ENCODE results near the gene MYRF. TPM values are rescaled to one million over a fixed set of nuclear protein-coding genes. Genes with fewer than 3 reads are reported as not detected.

MYRF gene
- total and polyA plus RNA-seq, 2 donors (not counting 3 experiments of a cell fraction or from before 2014, with no cell fraction given), result 0.82 to 0.98 TPM

- Histone ChIP-seq H3K27me3 (ENCODE audit: control insufficient read depth in 2 of 2, insufficient read depth in 2 of 2, low read length in 2 of 2) (no peaks in the 10 kb centered on the region), H3K9ac (replicated peaks; ENCODE audit: extremely low read depth, insufficient read depth, low read length) (no peak overlapping the region), H3K27ac (ENCODE audit: insufficient read depth, low read depth, low read length) (no peak overlapping the region), H3K79me2 (ENCODE audit: control insufficient read depth, insufficient read depth, low read length) (peaks cover 72% of the 10 kb centered on the region), H3K36me3 (ENCODE audit: control insufficient read depth in 2 of 2, extremely low read depth in 1 of 2, insufficient read depth in 2 of 2, low read length in 2 of 2) (peaks cover 29 to 35% of the 10 kb centered on the region in 2 experiments), H3K9me1 (replicated peaks; ENCODE audit: control insufficient read depth, extremely low read depth, insufficient read depth, low read length) (no peaks in the 10 kb centered on the region), H3K9me3 (replicated peaks; ENCODE audit: control insufficient read depth, insufficient read depth, low read length) (no peaks in the 10 kb centered on the region), H3K4me2 (ENCODE audit: insufficient read depth, low read length) (no peak overlapping the region), H3K4me1 (ENCODE audit: control insufficient read depth, extremely low read depth, insufficient read depth, low read length) (peaks cover 34% of the 10 kb centered on the region), H2AFZ (ENCODE audit: low read depth, low read length) (no peak overlapping the region), H4K20me1 (replicated peaks; ENCODE audit: control insufficient read depth, extremely low read depth, insufficient read depth, low read length) (no peaks in the 10 kb centered on the region), H3K4me3 (replicated peaks in 1 of 3; ENCODE audit: insufficient read depth in 1 of 3, low read depth in 1 of 3, low read length in 3 of 3) (no peak overlapping the region)
- ChIA-PET CTCF (interaction anchor here (5.7 kb wide), 1 partner anchor 41 kb away, joined by 38 read pairs; no protein-coding TSS in a partner anchor), POLR2A (no interaction called here)
- no TSS peak for BruUV-seq (replicated peaks)
- dilution Hi-C loops (cut with MboI; ENCODE audit: extremely low pct_ligation_motif_present, low sequenced_read_pairs), result no loop called here
- no peak for FAIRE-seq
- intact Hi-C loops (cut with micrococcal nuclease), result no loop called here
- no peak for TF ChIP-seq MAX (IDR thresholded peaks at IDR 0.05; ENCODE audit: insufficient read depth, insufficient read length)
- no peak for TF ChIP-seq JUN (IDR thresholded peaks at IDR 0.05; ENCODE audit: borderline replicate concordance, insufficient read depth, insufficient read length, low read depth)
- TF ChIP-seq GATA2 (IDR thresholded peaks at IDR 0.05; ENCODE audit: insufficient read depth, insufficient read length, low read depth, low read length), result no peak
- no peak for TF ChIP-seq FOS (IDR thresholded peaks at IDR 0.05; ENCODE audit: borderline replicate concordance, insufficient read depth, low read length)
- no peak for TF ChIP-seq CTCF (IDR thresholded peaks at IDR 0.05; ENCODE audit: extremely low read depth in 1 of 2, insufficient read depth in 1 of 2, low read depth in 1 of 2, low read length in 2 of 2)
- TF ChIP-seq POLR2AphosphoS5 (IDR thresholded peaks at IDR 0.05; ENCODE audit: insufficient read depth, low read depth, low read length), result no peak
- no peak for TF ChIP-seq POLR2A (IDR thresholded peaks at IDR 0.05; ENCODE audit: low read depth, low read length)
- TF ChIP-seq MYC (IDR thresholded peaks at IDR 0.05; ENCODE audit: low read depth, low read length), result no peak
- no peak for TF ChIP-seq EZH2 (IDR thresholded peaks at IDR 0.05; ENCODE audit: borderline replicate concordance, low read depth, low read length, severe bottlenecking)
- DNase-seq (ENCODE audit: low read depth, low spot score), result no peak
Observed at GRCh38 chr11:61837411-61838005, 85.1 kb downstream of the MYRF start.

MicroRNAs within 50 kb of the gene (microRNA counts, 767-probe panel; counts per million panel counts)
- 723 counts per million, percentile 96 among the panel's probes with 10 or more counts for microRNA hsa-miR-1908
- microRNA hsa-miR-611, result 723 counts per million, percentile 96 among the panel's probes with 10 or more counts

Other genes starting within 250 kb of the MYRF start
- not detected in 2 replicates for gene LRRC10B, start 243.9 kb upstream of the MYRF start, total RNA-seq
- gene LRRC10B, start 243.9 kb upstream of the MYRF start, polyA plus RNA-seq, result not detected in 2 replicates
- gene SYT7, start 171.6 kb upstream of the MYRF start, total RNA-seq, result 0.55 and 0.78 TPM in 2 replicates
- gene SYT7, start 171.6 kb upstream of the MYRF start, polyA plus RNA-seq, result 0.08 and 0.13 TPM in 2 replicates
- 3.5 and 4.7 TPM in 2 replicates for gene DAGLA, start 72.2 kb upstream of the MYRF start, total RNA-seq
- gene DAGLA, start 72.2 kb upstream of the MYRF start, polyA plus RNA-seq, result 2.5 and 2.9 TPM in 2 replicates
- 139 and 140 TPM in 2 replicates for gene TMEM258, start 40.0 kb downstream of the MYRF start, total RNA-seq
- gene TMEM258, start 40.0 kb downstream of the MYRF start, polyA plus RNA-seq, result 534 and 632 TPM in 2 replicates
- 57.9 and 60.5 TPM in 2 replicates for gene FEN1, start 40.3 kb downstream of the MYRF start, total RNA-seq
- 22.9 and 29.3 TPM in 2 replicates for gene FEN1, start 40.3 kb downstream of the MYRF start, polyA plus RNA-seq
- 109 and 110 TPM in 2 replicates for gene FADS1, start 64.4 kb downstream of the MYRF start, total RNA-seq
- 121 and 125 TPM in 2 replicates for gene FADS1, start 64.4 kb downstream of the MYRF start, polyA plus RNA-seq
- gene FADS2, start 75.7 kb downstream of the MYRF start, total RNA-seq, result 668 and 694 TPM in 2 replicates
- 898 and 969 TPM in 2 replicates for gene FADS2, start 75.7 kb downstream of the MYRF start, polyA plus RNA-seq
- gene FADS3, start 138.9 kb downstream of the MYRF start, total RNA-seq, result 204 and 216 TPM in 2 replicates
- 346 and 506 TPM in 2 replicates for gene FADS3, start 138.9 kb downstream of the MYRF start, polyA plus RNA-seq
- gene RAB3IL1, start 164.9 kb downstream of the MYRF start, total RNA-seq, result 1.2 and 3.6 TPM in 2 replicates
- 1.8 and 2.9 TPM in 2 replicates for gene RAB3IL1, start 164.9 kb downstream of the MYRF start, polyA plus RNA-seq
- 0.21 TPM in 1 of 2 replicates, not detected in the other for gene BEST1, start 197.7 kb downstream of the MYRF start, total RNA-seq
- gene BEST1, start 197.7 kb downstream of the MYRF start, polyA plus RNA-seq, result 0.04 and 0.05 TPM in 2 replicates
- gene FTH1, start 215.0 kb downstream of the MYRF start, total RNA-seq, result 2,371 and 2,501 TPM in 2 replicates
- gene FTH1, start 215.0 kb downstream of the MYRF start, polyA plus RNA-seq, result 1,123 and 1,177 TPM in 2 replicates